ENCODE data around the gene FAM185A.
"Not testable (repeated sequence)": the region's sequence is repeated elsewhere in the genome, so short reads cannot be mapped to it uniquely, and the experiment has no call there.

Gene FAM185A

GRCh38 chr7:102833343-102833742 is 84.5 kb downstream of the FAM185A start:
- DNase-seq: no peak

DNA sequence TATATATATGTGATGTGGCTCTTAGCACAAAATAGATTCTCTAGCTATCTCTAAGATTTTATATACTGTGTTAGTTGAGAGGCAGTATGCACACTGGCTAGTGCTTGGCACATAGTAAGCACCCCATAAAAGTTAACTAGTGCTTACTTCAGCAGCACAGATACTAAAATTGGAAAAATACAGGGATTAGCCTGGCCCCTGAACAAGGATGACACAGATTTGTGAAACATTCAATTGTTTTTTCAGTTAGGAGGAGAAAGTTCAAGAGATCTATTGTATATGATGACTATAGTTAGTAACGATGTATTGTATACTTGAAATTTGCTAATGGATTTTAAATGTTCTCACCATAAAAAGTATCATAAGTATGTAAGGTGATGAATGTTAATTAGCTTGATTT is 85.7 kb downstream of the FAM185A start:
- DNase-seq: no peak

DNA sequence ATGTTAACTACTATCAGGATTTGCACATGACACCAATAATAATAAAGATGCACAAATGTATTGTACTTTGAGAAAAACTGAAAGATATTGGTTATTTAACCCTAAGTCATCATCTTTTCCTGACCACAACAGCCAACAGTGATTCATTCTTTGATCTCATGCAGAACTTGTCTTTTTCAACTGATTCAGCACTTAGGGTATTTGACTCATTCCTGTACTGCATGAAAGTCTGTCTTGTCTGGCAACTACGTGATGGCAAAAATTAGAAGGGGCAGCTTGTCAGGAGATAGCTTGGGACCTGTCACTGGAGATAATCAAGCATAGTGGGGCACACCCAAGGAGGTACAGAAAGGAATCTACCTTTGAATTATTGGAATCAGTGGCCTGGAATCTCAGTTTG is 86.2 kb downstream of the FAM185A start:
- DNase-seq: no peak

- DNase-seq: no peak
Observed at GRCh38 chr7:102836191-102836919, 87.6 kb downstream of the FAM185A start.

GRCh38 chr7:102836977-102837376 is 88.2 kb downstream of the FAM185A start:
- DNase-seq: no peak

GRCh38 chr7:102837802-102838201 is 89.0 kb downstream of the FAM185A start:
- DNase-seq: no peak

DNA sequence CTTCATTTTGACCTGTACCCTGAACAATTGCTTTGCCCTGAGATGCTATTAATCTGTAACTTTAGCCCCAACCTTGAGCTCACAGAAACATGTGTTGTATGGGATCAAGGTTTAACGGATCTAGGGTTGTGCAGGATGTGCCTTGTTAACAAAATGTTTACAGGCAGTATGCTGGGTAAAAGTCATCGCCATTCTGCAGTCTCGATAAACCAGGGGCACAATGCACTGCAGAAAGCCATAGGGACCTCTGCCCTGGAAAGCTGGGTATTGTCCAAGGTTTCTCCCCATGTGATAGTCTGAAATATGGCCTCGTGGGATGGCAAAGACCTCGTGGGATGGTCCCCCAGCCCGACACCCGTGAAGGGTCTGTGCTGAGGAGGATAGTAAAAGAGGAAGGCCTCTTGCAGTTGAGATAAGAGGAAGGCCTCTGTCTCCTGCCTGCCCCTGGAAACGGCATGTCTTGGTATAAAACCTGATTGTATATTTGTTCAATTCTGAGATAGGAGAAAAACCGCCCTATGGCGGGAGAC is 89.8 kb downstream of the FAM185A start:
- not testable (repeated sequence) for DNase-seq

DNA sequence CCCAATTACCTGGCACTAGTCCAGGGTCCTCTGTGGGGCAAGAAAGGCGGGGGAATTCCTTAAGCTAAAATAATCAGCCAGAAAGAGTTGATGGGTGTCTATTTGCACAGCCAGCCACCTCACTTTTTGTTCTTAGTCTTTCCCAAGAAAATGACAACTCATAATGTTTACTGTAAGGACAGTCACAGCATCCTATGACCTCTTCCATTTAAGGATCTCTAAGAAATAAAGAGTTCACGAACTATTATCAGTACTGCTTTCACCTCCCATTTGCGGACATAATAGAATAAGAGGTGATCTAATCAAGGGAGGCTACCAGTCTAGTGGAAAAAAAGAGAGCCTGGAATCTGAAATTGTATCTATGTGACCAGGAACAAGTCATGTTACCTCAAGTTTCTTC is 91.6 kb downstream of the FAM185A start:
- DNase-seq: no peak

- no peak for DNase-seq
Observed at GRCh38 chr7:102841290-102841689, 92.5 kb downstream of the FAM185A start.

- no peak for DNase-seq
Observed at GRCh38 chr7:102842284-102842683, 93.5 kb downstream of the FAM185A start.

- DNase-seq: no peak
Observed at GRCh38 chr7:102843850-102844249, 95.1 kb downstream of the FAM185A start.

GRCh38 chr7:102845346-102845745 is 96.5 kb downstream of the FAM185A start:
- DNase-seq: no peak

- DNase-seq: no peak
Observed at GRCh38 chr7:102849079-102849478, 100.3 kb downstream of the FAM185A start.

GRCh38 chr7:102849538-102849937 is 100.7 kb downstream of the FAM185A start:
- DNase-seq: no peak

- no peak for DNase-seq
Observed at GRCh38 chr7:102856036-102856435, 107.2 kb downstream of the FAM185A start.
